Ovary (tissue), 9 donors: ENCODE data around the gene AP1G1. TPM values are rescaled to one million over a fixed set of nuclear protein-coding genes. Genes with fewer than 3 reads are reported as not detected.
A peak's percentile ranks its signal among the peaks of the same experiment; 100 is the strongest.

Experiments used
- DNase-seq, 5 donors: peaks; one replicate each; pipeline ENCODE4 v3.0.0-alpha.2; 2019 to 2020
- H3K27ac ChIP-seq, 2 donors: fragments of 200-600 bp; one replicate each; pipeline versions ENCODE4 v1.5.1 to v1.8.0; 2019 to 2022
- H3K27me3 ChIP-seq: fragments of 200-600 bp; one replicate; pipeline ENCODE4 v1.8.0; 2022
- H3K36me3 ChIP-seq: fragments of 200-600 bp; sonication (generic); one replicate; pipeline ENCODE4 v1.5.1; 2019
- H3K4me1 ChIP-seq: one replicate; pipeline ENCODE4 v1.8.1; 2013; ENCODE audit warnings: mild to moderate bottlenecking, moderate library complexity; ENCODE audit not compliant: insufficient read depth
- H3K4me3 ChIP-seq: fragments of 200-600 bp; sonication (generic); one replicate; pipeline ENCODE4 v1.5.1; 2017
- H3K9me3 ChIP-seq, 2 donors: fragments of 200-600 bp in 1 of 2; sonication (generic) in 1 of 2; one replicate each; pipeline versions ENCODE4 v1.5.1 to v1.8.1; 2013 to 2019; ENCODE audit warnings: mild to moderate bottlenecking in 1 of 2, moderate library complexity in 1 of 2
- CTCF ChIP-seq, 3 donors: fragments of 450-650 bp in 2 of 3; fragments of 200-600 bp in 1 of 3; IDR thresholded peaks; one replicate each; pipeline versions ENCODE4 v1.5.1 to v1.8.0; 2016 to 2022; ENCODE audit warnings: antibody characterized with exemption in 3 of 3, mild to moderate bottlenecking in 1 of 3
- EP300 ChIP-seq: sonication (generic); formaldehyde crosslinking; IDR thresholded peaks from one replicate; pipeline ENCODE4 v1.6.1; 2017; ENCODE audit warnings: antibody characterized with exemption
- POLR2A ChIP-seq: fragments of 450-650 bp; IDR thresholded peaks from one replicate; pipeline ENCODE4 v1.6.1; 2017; ENCODE audit warnings: antibody characterized with exemption, mild to moderate bottlenecking, moderate library complexity
- WGBS, 3 donors: extraction: QIAGEN DNeasy Blood & Tissue Kit in 1 of 3; methylation state at CpG; one replicate each; pipeline versions ENCODE4 v1.1.5 to v1.1.7; 2013 to 2017; 5-methylcytosine and 5-hydroxymethylcytosine counted together
- intact Hi-C, 4 donors: fragments of 100-400 bp; cut with DNase I; formaldehyde crosslinking; loops; one replicate each; pipeline versions ENCODE4 v1.11.0 to v1.15.1; 2022 to 2023
- polyA plus RNA-seq, 2 donors: library from polyadenylated mRNA; stranded (reverse); fragments of 200-250 nt in 1 of 2; fragments of 350-450 nt in 1 of 2; fragmentation: Illumina TruSeq in 1 of 2; extraction: RNeasy Lipid Tissue Mini Kit (QIAGEN cat#74804) in 1 of 2; gene quantifications; one replicate each; pipeline ENCODE4 v1.2.3, GENCODE V29; 2013 to 2014
- small RNA-seq: library from RNA; depleted of rRNA; stranded (forward); fragments of <200 nt; gene quantifications from one replicate; pipeline ENCODE3, GENCODE V24; 2016
- total RNA-seq, 7 donors: library from RNA; depleted of rRNA in 2 of 7; stranded (reverse); fragments of >200 nt in 2 of 7; fragmentation: NEBNext Ultra II Directional in 3 of 7; extraction: Animal tissue kit (Norgen Biotek cat#: 25700) in 3 of 7; gene quantifications; one replicate each; pipeline versions ENCODE4 v1.1.0 to v1.2.4, GENCODE V29; 2016 to 2023
- donor health status: DM: no; HTN: no; CAD: no; lungs with moderate emphysema.
- donor health status: DM: no; HTN: no; CAD: no.
- donor health status: Bipolar disorder and iron deficiency.
- donor health status: DM: yes; HTN: yes; CAD: no.
- donor health status: DM: no; HTN: no; CAD: no.
- donor health status: DM: yes; HTN: yes; CAD: no.

Gene AP1G1
- total and polyA plus RNA-seq, 9 donors = 14.2 to 71.7 (median 54.3) TPM

GRCh38 chr16:71681360-71681759, 127.3 kb downstream of the AP1G1 start:
- WGBS, 3 donors = 75 to 80% (median 75%) methylated on average over 2 of the region's 2 CpGs
- Histone ChIP-seq H3K36me3 (no peaks in the 10 kb centered on the region), H3K4me3 (no peak overlapping the region), H3K4me1 (no peaks in the 10 kb centered on the region), H3K27me3 (no peaks in the 10 kb centered on the region), H3K9me3 (no peaks in the 10 kb centered on the region), H3K27ac (no peak overlapping the region)
- no peak for DNase-seq
- intact Hi-C loops = no loop called here
- TF ChIP-seq EP300 (no peak), POLR2A (no peak), CTCF (IDR thresholded peaks at IDR 0.05) (no peak)

Small RNA genes lying within 50 kb of the gene (small RNA-seq; reads per million reads assigned to genes)
- not detected for gene AC010653.3
- gene SNORA70D = not detected
- 20,333 reads per million, percentile 100 among the genes with 10 or more reads in this experiment for gene SNORD71

Other genes starting within 250 kb of the AP1G1 start
- gene TAT, start 231.7 kb downstream of the AP1G1 start, total RNA-seq = 1 to 10 TPM in 1 of 7 donors, under 1 TPM in 3, not detected in 3; 0.20 to 1.3 (median 0.35) TPM
- under 1 TPM in 1 of 2 donors, not detected in 1; 0.02 TPM for gene TAT, start 231.7 kb downstream of the AP1G1 start, polyA plus RNA-seq
- 1 to 10 TPM in 2 of 7 donors, under 1 TPM in 4, not detected in 1; 0.10 to 9.2 (median 0.68) TPM for gene MARVELD3, start 182.7 kb downstream of the AP1G1 start, total RNA-seq
- gene MARVELD3, start 182.7 kb downstream of the AP1G1 start, polyA plus RNA-seq = 1 to 10 TPM in 1 of 2 donors, under 1 TPM in 1; 0.20 to 1.5 TPM
- gene PHLPP2, start 84.1 kb downstream of the AP1G1 start, total RNA-seq = 10 to 100 TPM; 10.1 to 19.0 (median 11.2) TPM
- gene PHLPP2, start 84.1 kb downstream of the AP1G1 start, polyA plus RNA-seq = 1 to 10 TPM; 3.5 to 8.4 TPM
- gene ATXN1L, start 37.1 kb upstream of the AP1G1 start, total RNA-seq = 10 to 100 TPM; 12.5 to 29.5 (median 26.0) TPM
- 10 to 100 TPM; 12.6 to 26.6 TPM for gene ATXN1L, start 37.1 kb upstream of the AP1G1 start, polyA plus RNA-seq
- gene ZNF821, start 75.3 kb upstream of the AP1G1 start, total RNA-seq = 10 to 100 TPM in 5 of 7 donors, 1 to 10 TPM in 2; 7.6 to 14.1 (median 11.7) TPM
- gene ZNF821, start 75.3 kb upstream of the AP1G1 start, polyA plus RNA-seq = 10 to 100 TPM in 1 of 2 donors, 1 to 10 TPM in 1; 8.6 to 13.5 TPM
- 100 to 1,000 TPM; 140 to 200 (median 169) TPM for gene IST1, start 86.7 kb upstream of the AP1G1 start, total RNA-seq
- 100 to 1,000 TPM; 119 to 324 TPM for gene IST1, start 86.7 kb upstream of the AP1G1 start, polyA plus RNA-seq
- under 1 TPM in 6 of 7 donors, not detected in 1; 0.03 to 0.30 (median 0.22) TPM for gene PKD1L3, start 191.6 kb upstream of the AP1G1 start, total RNA-seq
- gene PKD1L3, start 191.6 kb upstream of the AP1G1 start, polyA plus RNA-seq = under 1 TPM; 0.07 to 0.15 TPM
- 10 to 100 TPM in 4 of 7 donors, 1 to 10 TPM in 3; 3.2 to 13.0 (median 10.6) TPM for gene DHODH, start 199.9 kb upstream of the AP1G1 start, total RNA-seq
- 1 to 10 TPM; 5.6 to 9.4 TPM for gene DHODH, start 199.9 kb upstream of the AP1G1 start, polyA plus RNA-seq
- gene HP, start 245.7 kb upstream of the AP1G1 start, total RNA-seq = 100 to 1,000 TPM in 1 of 7 donors, 10 to 100 TPM in 5, under 1 TPM in 1; 0.66 to 186 (median 23.9) TPM
- gene HP, start 245.7 kb upstream of the AP1G1 start, polyA plus RNA-seq = 10 to 100 TPM; 20.0 to 30.1 TPM